Measurements from ENCODE around the gene ARRDC4. TPM values are rescaled to one million over a fixed set of nuclear protein-coding genes. Genes with fewer than 3 reads are reported as not detected.

The ARRDC4 gene
- polyA plus RNA-seq, 1 donor from 2014 or later, result 39.7 TPM

- Histone ChIP-seq H3K9me3 (ENCODE audit: low read length) (no peaks in the 10 kb centered on the region), H3K79me2 (replicated peaks; ENCODE audit: insufficient read depth, low read length) (no peaks in the 10 kb centered on the region), H3K4me2 (ENCODE audit: low read length) (no peak overlapping the region), H3K27me3 (ENCODE audit: insufficient read depth, low read depth, low read length) (no peaks in the 10 kb centered on the region), H3K36me3 (ENCODE audit: insufficient read depth, low read length) (no peaks in the 10 kb centered on the region), H3K27ac (ENCODE audit: low read length) (no peak overlapping the region), H2AFZ (ENCODE audit: low read depth, low read length) (peak overlapping the region; percentile 2), H3K4me3 (ENCODE audit: low read length) (no peak overlapping the region), H4K20me1 (ENCODE audit: insufficient read depth) (no peaks in the 10 kb centered on the region), H3K9me2 (ENCODE audit: insufficient read depth, low read length) (no peaks in the 10 kb centered on the region), H3K9ac (ENCODE audit: low read length) (no peak overlapping the region), H3F3A (ENCODE audit: insufficient read depth, low read length, poor library complexity, severe bottlenecking) (no peaks in the 10 kb centered on the region)
- TF ChIP-seq REST (IDR thresholded peaks at IDR 0.05; ENCODE audit: borderline replicate concordance) (no peak), TAF1 (IDR thresholded peaks at IDR 0.05; ENCODE audit: low read depth) (no peak), EZH2 (IDR thresholded peaks at IDR 0.05; ENCODE audit: borderline replicate concordance, insufficient read depth, low read length, poor library complexity, severe bottlenecking) (no peak), EP300 (conservative IDR thresholded peaks at IDR 0.05; ENCODE audit: poor library complexity, severe bottlenecking) (no peak), RAD21 (conservative IDR thresholded peaks at IDR 0.05) (no peak), MXI1 (conservative IDR thresholded peaks at IDR 0.05; ENCODE audit: poor library complexity, severe bottlenecking) (no peak)
Measured at GRCh38 chr15:98002419-98002818, 41.9 kb downstream of the ARRDC4 start.

- H4K20me1 ChIP-seq (ENCODE audit: insufficient read depth), result no peaks in the 10 kb centered on the region
- H2AFZ ChIP-seq (ENCODE audit: low read depth, low read length), result no peak overlapping the region
- H3K9me2 ChIP-seq (ENCODE audit: insufficient read depth, low read length), result no peaks in the 10 kb centered on the region
- no peak for TF ChIP-seq SMC3 (conservative IDR thresholded peaks at IDR 0.05; ENCODE audit: poor library complexity)
- no peak for TF ChIP-seq RAD21 (conservative IDR thresholded peaks at IDR 0.05)
- TF ChIP-seq EP300 (conservative IDR thresholded peaks at IDR 0.05; ENCODE audit: poor library complexity, severe bottlenecking), result no peak
- no peak for TF ChIP-seq EZH2 (IDR thresholded peaks at IDR 0.05; ENCODE audit: borderline replicate concordance, insufficient read depth, low read length, poor library complexity, severe bottlenecking)
- TF ChIP-seq MXI1 (conservative IDR thresholded peaks at IDR 0.05; ENCODE audit: poor library complexity, severe bottlenecking), result no peak
- TF ChIP-seq CTCF (IDR thresholded peaks at IDR 0.05; ENCODE audit: poor library complexity, severe bottlenecking), result no peak
- no peak for TF ChIP-seq POLR2AphosphoS5 (IDR thresholded peaks at IDR 0.05)
- TF ChIP-seq TAF1 (IDR thresholded peaks at IDR 0.05; ENCODE audit: low read depth), result no peak
- TF ChIP-seq REST (IDR thresholded peaks at IDR 0.05; ENCODE audit: borderline replicate concordance), result no peak
- H3K9me3 ChIP-seq (ENCODE audit: low read length), result no peaks in the 10 kb centered on the region
- H3K36me3 ChIP-seq (ENCODE audit: insufficient read depth, low read length), result no peaks in the 10 kb centered on the region
- H3K27me3 ChIP-seq (ENCODE audit: insufficient read depth, low read depth, low read length), result no peaks in the 10 kb centered on the region
- H3K9ac ChIP-seq (ENCODE audit: low read length), result no peak overlapping the region
- H3F3A ChIP-seq (ENCODE audit: insufficient read depth, low read length, poor library complexity, severe bottlenecking), result no peaks in the 10 kb centered on the region
- H3K4me3 ChIP-seq (ENCODE audit: low read length), result no peak overlapping the region
- no peak overlapping the region for H3K27ac ChIP-seq (ENCODE audit: low read length)
- H3K4me2 ChIP-seq (ENCODE audit: low read length), result no peak overlapping the region
- no peaks in the 10 kb centered on the region for H3K79me2 ChIP-seq (replicated peaks; ENCODE audit: insufficient read depth, low read length)
Measured at GRCh38 chr15:98002866-98003265, 42.4 kb downstream of the ARRDC4 start.
